Suprapubic skin (tissue), 3 donors: ENCODE data around the gene KRT33A.

Experiments
- CTCF ChIP-seq, 2 donors: fragments of 200-600 bp in 1 of 2; fragments of 450-650 bp in 1 of 2; sonication (generic) in 1 of 2; IDR thresholded peaks; one replicate each; pipeline ENCODE4 v1.5.1; 2016 to 2019; ENCODE audit warnings: antibody characterized with exemption in 2 of 2, mild to moderate bottlenecking in 1 of 2, moderate library complexity in 1 of 2
- POLR2AphosphoS5 ChIP-seq, 3 donors: sonication (generic); formaldehyde crosslinking; IDR thresholded peaks; one replicate each; pipeline ENCODE4 v1.6.1; 2017; ENCODE audit warnings: antibody characterized with exemption in 3 of 3

- TF ChIP-seq CTCF (IDR thresholded peaks at IDR 0.05) (no peak), POLR2AphosphoS5 (IDR thresholded peaks at IDR 0.05) (no peak)
Observed at GRCh38 chr17:41386227-41386626, 35.6 kb upstream of the KRT33A start.
